ENCODE data around the gene CEP89. TPM values are rescaled to one million over a fixed set of nuclear protein-coding genes. Genes with fewer than 3 reads are reported as not detected.

CEP89 gene
- total RNA-seq, 1 experiment from 2014 or later = 21.1 TPM

DNA sequence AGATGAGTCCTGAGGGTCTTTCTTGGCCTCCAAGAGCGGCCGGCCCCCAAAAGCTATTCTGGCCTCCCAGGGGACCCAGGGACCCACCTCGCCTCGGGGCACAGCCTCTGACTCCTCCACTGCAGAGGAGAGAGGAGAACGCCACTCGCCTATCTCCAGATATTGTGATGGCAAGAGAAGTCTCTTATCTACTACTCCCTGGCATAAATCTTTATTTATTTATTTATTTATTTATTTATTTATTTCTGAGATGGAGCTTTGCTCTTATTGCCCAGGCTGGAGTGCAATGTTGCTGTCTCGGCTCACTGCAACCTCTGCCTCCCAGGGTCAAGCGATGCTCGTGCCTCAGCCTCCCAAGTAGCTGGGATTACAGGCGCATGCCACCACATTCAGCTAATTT, 113.2 kb downstream of the CEP89 start:
- no peaks in the 10 kb centered on the region for H3K4me1 Mint-ChIP-seq
- ChIA-PET POLR2A (no interaction called here), CTCF (interaction anchor here (0.6 kb wide), 1 partner anchor 308 kb away, joined by 4 read pairs; no protein-coding TSS in a partner anchor)
- ATAC-seq (no peak), DNase-seq (ENCODE audit: low spot score) (no peak)
- no peaks in the 10 kb centered on the region for H3K9me3 Mint-ChIP-seq
- H3K4me3 Mint-ChIP-seq = no peak overlapping the region
- TF ChIP-seq FOXK1 (CRISPR knock-in tag; IDR thresholded peaks at IDR 0.05) (no peak), GABPB1 (CRISPR knock-in tag; IDR thresholded peaks at IDR 0.05) (no peak), ZNF138 (CRISPR knock-in tag; conservative IDR thresholded peaks at IDR 0.05) (no peak), JUN (CRISPR knock-in tag; IDR thresholded peaks at IDR 0.05) (no peak), ZNF396 (CRISPR knock-in tag; IDR thresholded peaks at IDR 0.05; ENCODE audit: borderline replicate concordance) (no peak), RORB (CRISPR knock-in tag; IDR thresholded peaks at IDR 0.05) (no peak), ZBTB21 (CRISPR knock-in tag; IDR thresholded peaks at IDR 0.05; ENCODE audit: borderline replicate concordance) (no peak), RELA (CRISPR knock-in tag; IDR thresholded peaks at IDR 0.05; ENCODE audit: borderline replicate concordance) (no peak), JAZF1 (CRISPR knock-in tag; IDR thresholded peaks at IDR 0.05) (no peak), ZNF121 (CRISPR knock-in tag; IDR thresholded peaks at IDR 0.05) (no peak), PRRX2 (CRISPR knock-in tag; IDR thresholded peaks at IDR 0.05) (no peak), ZNF232 (CRISPR knock-in tag; IDR thresholded peaks at IDR 0.05) (no peak), GRHL2 (CRISPR knock-in tag; IDR thresholded peaks at IDR 0.05; ENCODE audit: insufficient replicate concordance, severe bottlenecking) (no peak), CBFB (CRISPR knock-in tag; IDR thresholded peaks at IDR 0.05; ENCODE audit: low read depth) (no peak)
- TF ChIP-seq, protein P1, sequence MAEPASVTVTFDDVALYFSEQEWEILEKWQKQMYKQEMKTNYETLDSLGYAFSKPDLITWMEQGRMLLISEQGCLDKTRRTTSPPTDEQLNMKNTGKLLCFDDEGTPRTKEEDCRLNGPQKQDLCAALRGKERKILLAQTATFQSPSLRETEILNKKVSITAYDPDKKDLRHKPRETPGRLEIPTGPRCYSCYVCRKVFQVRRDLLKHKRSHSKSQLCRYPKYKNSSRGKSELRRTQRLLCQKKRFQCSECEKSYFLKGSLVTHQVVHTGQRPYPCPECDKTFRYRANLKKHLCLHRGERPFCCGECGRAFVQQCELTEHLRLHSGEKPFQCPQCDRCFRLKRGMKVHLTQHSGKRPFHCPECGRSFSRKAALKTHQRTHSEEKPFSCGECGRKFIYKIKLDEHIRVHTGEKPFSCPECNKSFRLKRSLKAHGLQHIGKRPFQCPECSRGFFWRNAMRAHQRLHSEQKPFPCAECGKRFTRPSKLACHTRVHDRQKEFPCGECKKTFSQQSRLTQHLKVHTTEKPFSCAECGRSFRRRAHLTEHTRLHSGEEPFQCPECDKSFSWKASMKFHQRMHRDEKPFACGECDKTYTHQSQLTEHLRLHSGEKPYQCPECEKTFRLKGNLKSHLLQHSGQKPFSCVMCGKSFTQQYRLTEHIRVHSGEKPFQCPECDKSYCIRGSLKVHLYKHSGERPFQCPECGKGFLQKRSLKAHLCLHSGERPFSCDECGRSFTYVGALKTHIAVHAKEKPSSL (CRISPR knock-in tag; conservative IDR thresholded peaks at IDR 0.05) = no peak
- TF ChIP-seq, protein P2, sequence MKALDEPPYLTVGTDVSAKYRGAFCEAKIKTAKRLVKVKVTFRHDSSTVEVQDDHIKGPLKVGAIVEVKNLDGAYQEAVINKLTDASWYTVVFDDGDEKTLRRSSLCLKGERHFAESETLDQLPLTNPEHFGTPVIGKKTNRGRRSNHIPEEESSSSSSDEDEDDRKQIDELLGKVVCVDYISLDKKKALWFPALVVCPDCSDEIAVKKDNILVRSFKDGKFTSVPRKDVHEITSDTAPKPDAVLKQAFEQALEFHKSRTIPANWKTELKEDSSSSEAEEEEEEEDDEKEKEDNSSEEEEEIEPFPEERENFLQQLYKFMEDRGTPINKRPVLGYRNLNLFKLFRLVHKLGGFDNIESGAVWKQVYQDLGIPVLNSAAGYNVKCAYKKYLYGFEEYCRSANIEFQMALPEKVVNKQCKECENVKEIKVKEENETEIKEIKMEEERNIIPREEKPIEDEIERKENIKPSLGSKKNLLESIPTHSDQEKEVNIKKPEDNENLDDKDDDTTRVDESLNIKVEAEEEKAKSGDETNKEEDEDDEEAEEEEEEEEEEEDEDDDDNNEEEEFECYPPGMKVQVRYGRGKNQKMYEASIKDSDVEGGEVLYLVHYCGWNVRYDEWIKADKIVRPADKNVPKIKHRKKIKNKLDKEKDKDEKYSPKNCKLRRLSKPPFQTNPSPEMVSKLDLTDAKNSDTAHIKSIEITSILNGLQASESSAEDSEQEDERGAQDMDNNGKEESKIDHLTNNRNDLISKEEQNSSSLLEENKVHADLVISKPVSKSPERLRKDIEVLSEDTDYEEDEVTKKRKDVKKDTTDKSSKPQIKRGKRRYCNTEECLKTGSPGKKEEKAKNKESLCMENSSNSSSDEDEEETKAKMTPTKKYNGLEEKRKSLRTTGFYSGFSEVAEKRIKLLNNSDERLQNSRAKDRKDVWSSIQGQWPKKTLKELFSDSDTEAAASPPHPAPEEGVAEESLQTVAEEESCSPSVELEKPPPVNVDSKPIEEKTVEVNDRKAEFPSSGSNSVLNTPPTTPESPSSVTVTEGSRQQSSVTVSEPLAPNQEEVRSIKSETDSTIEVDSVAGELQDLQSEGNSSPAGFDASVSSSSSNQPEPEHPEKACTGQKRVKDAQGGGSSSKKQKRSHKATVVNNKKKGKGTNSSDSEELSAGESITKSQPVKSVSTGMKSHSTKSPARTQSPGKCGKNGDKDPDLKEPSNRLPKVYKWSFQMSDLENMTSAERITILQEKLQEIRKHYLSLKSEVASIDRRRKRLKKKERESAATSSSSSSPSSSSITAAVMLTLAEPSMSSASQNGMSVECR (CRISPR knock-in tag; IDR thresholded peaks at IDR 0.05; ENCODE audit: borderline replicate concordance) = no peak
- TF ChIP-seq, protein P3, sequence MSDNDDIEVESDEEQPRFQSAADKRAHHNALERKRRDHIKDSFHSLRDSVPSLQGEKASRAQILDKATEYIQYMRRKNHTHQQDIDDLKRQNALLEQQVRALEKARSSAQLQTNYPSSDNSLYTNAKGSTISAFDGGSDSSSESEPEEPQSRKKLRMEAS (CRISPR knock-in tag; IDR thresholded peaks at IDR 0.05) = no peak
- TF ChIP-seq, protein P4, sequence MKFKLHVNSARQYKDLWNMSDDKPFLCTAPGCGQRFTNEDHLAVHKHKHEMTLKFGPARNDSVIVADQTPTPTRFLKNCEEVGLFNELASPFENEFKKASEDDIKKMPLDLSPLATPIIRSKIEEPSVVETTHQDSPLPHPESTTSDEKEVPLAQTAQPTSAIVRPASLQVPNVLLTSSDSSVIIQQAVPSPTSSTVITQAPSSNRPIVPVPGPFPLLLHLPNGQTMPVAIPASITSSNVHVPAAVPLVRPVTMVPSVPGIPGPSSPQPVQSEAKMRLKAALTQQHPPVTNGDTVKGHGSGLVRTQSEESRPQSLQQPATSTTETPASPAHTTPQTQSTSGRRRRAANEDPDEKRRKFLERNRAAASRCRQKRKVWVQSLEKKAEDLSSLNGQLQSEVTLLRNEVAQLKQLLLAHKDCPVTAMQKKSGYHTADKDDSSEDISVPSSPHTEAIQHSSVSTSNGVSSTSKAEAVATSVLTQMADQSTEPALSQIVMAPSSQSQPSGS (CRISPR knock-in tag; IDR thresholded peaks at IDR 0.05; ENCODE audit: borderline replicate concordance, low read depth) = no peak
- TF ChIP-seq, protein P5, sequence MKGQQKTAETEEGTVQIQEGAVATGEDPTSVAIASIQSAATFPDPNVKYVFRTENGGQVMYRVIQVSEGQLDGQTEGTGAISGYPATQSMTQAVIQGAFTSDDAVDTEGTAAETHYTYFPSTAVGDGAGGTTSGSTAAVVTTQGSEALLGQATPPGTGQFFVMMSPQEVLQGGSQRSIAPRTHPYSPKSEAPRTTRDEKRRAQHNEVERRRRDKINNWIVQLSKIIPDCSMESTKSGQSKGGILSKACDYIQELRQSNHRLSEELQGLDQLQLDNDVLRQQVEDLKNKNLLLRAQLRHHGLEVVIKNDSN (CRISPR knock-in tag; IDR thresholded peaks at IDR 0.05) = no peak
- TF ChIP-seq, protein P6, sequence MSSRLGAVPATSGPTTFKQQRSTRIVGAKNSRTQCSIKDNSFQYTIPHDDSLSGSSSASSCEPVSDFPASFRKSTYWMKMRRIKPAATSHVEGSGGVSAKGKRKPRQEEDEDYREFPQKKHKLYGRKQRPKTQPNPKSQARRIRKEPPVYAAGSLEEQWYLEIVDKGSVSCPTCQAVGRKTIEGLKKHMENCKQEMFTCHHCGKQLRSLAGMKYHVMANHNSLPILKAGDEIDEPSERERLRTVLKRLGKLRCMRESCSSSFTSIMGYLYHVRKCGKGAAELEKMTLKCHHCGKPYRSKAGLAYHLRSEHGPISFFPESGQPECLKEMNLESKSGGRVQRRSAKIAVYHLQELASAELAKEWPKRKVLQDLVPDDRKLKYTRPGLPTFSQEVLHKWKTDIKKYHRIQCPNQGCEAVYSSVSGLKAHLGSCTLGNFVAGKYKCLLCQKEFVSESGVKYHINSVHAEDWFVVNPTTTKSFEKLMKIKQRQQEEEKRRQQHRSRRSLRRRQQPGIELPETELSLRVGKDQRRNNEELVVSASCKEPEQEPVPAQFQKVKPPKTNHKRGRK (CRISPR knock-in tag; IDR thresholded peaks at IDR 0.05; ENCODE audit: borderline replicate concordance) = no peak
- no peak overlapping the region for H3K27ac Mint-ChIP-seq
- no peaks in the 10 kb centered on the region for H3K36me3 Mint-ChIP-seq
- H3K27me3 Mint-ChIP-seq (ENCODE audit: low read depth) = no peaks in the 10 kb centered on the region
